T follicular helper cell (primary cell): ENCODE measurements around the gene TACO1.
A peak's percentile ranks its signal among the peaks of the same experiment; 100 is the strongest.

Experiments used
- DNase-seq: peaks from one replicate; pipeline ENCODE4 v3.0.0-alpha.2; 2020; ENCODE audit warnings: low read depth
- total RNA-seq, 2 experiments: gene quantifications; one replicate each; lab custom pipeline; 2026; lab: John Stamatoyannopoulos, UW

Gene TACO1
- total RNA-seq: 2.8 to 3.8 reads per million in 2 experiments

GRCh38 chr17:63600569-63601438 is at the start of gene TACO1:
Gene TACO1 (plus strand): TSS chr17:63600895. CDS start chr17:63601084, 189 bp downstream.
- peak; percentile 57 for DNase-seq

GRCh38 chr17:63552211-63552610 is 48.5 kb upstream of the TACO1 start:
- DNase-seq: no peak

- no peak for DNase-seq
Observed at GRCh38 chr17:63555500-63556156, 45.1 kb upstream of the TACO1 start.

- DNase-seq: no peak
Observed at GRCh38 chr17:63557416-63557815, 43.3 kb upstream of the TACO1 start.

- no peak for DNase-seq
Observed at GRCh38 chr17:63558441-63558840, 42.3 kb upstream of the TACO1 start.

- no peak for DNase-seq
Observed at GRCh38 chr17:63561819-63562218, 38.9 kb upstream of the TACO1 start.

GRCh38 chr17:63563339-63563738 is 37.4 kb upstream of the TACO1 start:
- DNase-seq: no peak

- DNase-seq: no peak
Observed at GRCh38 chr17:63564562-63564961, 36.1 kb upstream of the TACO1 start.

- DNase-seq: no peak
Observed at GRCh38 chr17:63567229-63567628, 33.5 kb upstream of the TACO1 start.

- no peak for DNase-seq
Observed at GRCh38 chr17:63568563-63568962, 32.1 kb upstream of the TACO1 start.

- DNase-seq: no peak
Observed at GRCh38 chr17:63571632-63572310, 28.9 kb upstream of the TACO1 start.

- DNase-seq: no peak
Observed at GRCh38 chr17:63573634-63574033, 27.1 kb upstream of the TACO1 start.

GRCh38 chr17:63578027-63578768 is 22.5 kb upstream of the TACO1 start:
- no peak for DNase-seq

GRCh38 chr17:63578769-63579111 is 22.0 kb upstream of the TACO1 start:
- DNase-seq: no peak

GRCh38 chr17:63579633-63580032 is 21.1 kb upstream of the TACO1 start:
- DNase-seq: no peak

GRCh38 chr17:63587770-63588169 is 12.9 kb upstream of the TACO1 start:
- DNase-seq: no peak

GRCh38 chr17:63588797-63589196 is 11.9 kb upstream of the TACO1 start:
- DNase-seq: no peak

GRCh38 chr17:63589646-63590045 is 11.0 kb upstream of the TACO1 start:
- DNase-seq: no peak

- no peak for DNase-seq
Observed at GRCh38 chr17:63592797-63593196, 7.9 kb upstream of the TACO1 start.

- no peak for DNase-seq
Observed at GRCh38 chr17:63595132-63595531, 5.6 kb upstream of the TACO1 start.

GRCh38 chr17:63596856-63597586 is 3.7 kb upstream of the TACO1 start:
- no peak for DNase-seq
